KMS-11 (cell line): ENCODE data around the gene AGL.

Source experiments
- H2AFZ ChIP-seq: fragments of 200-600 bp; sonication (generic); 2 replicates; pipeline ENCODE4 v1.6.1; 2016; ENCODE audit warnings: antibody characterized with exemption, mixed run types, low read depth
- H3K27ac ChIP-seq: fragments of 200-600 bp; sonication (generic); 2 replicates; pipeline ENCODE4 v1.6.1; 2016; ENCODE audit warnings: mild to moderate bottlenecking, mixed run types
- H3K27me3 ChIP-seq: fragments of 200-600 bp; sonication (generic); 2 replicates; pipeline ENCODE4 v1.6.1; 2017; ENCODE audit warnings: mild to moderate bottlenecking, low read depth, mixed run types, moderate library complexity; ENCODE audit not compliant: insufficient read depth
- H3K36me3 ChIP-seq: fragments of 200-600 bp; sonication (generic); 2 replicates; pipeline ENCODE4 v1.6.1; 2017; ENCODE audit warnings: mild to moderate bottlenecking, mixed run types; ENCODE audit not compliant: insufficient read depth
- H3K4me1 ChIP-seq: fragments of 200-600 bp; sonication (generic); 2 replicates; pipeline ENCODE4 v1.6.1; 2016; ENCODE audit warnings: mild to moderate bottlenecking, low read depth, mixed run types; ENCODE audit not compliant: poor library complexity, severe bottlenecking
- H3K4me2 ChIP-seq: fragments of 200-600 bp; sonication (generic); 2 replicates; pipeline ENCODE4 v1.7.0; 2016; ENCODE audit warnings: mild to moderate bottlenecking, mixed run types
- H3K4me3 ChIP-seq: fragments of 200-600 bp; sonication (generic); IDR thresholded peaks from 2 replicates; pipeline ENCODE4 v1.6.1; 2017; ENCODE audit warnings: low read depth, low read length, mixed read lengths; ENCODE audit not compliant: insufficient read depth
- H3K79me2 ChIP-seq: fragments of 200-600 bp; sonication (generic); 2 replicates; pipeline ENCODE4 v1.6.1; 2016; ENCODE audit warnings: low read depth, mixed run types; ENCODE audit not compliant: insufficient read depth
- H3K9ac ChIP-seq: fragments of 200-600 bp; sonication (generic); 2 replicates; pipeline ENCODE4 v1.6.1; 2016; ENCODE audit warnings: mild to moderate bottlenecking, mixed run types
- H4K20me1 ChIP-seq: fragments of 200-600 bp; sonication (generic); 2 replicates; pipeline ENCODE4 v1.6.1; 2016; ENCODE audit warnings: mild to moderate bottlenecking, mixed run types; ENCODE audit not compliant: insufficient read depth
- CTCF ChIP-seq: fragments of 200-600 bp; sonication (generic); conservative IDR thresholded peaks from 2 replicates; pipeline ENCODE4 v1.6.1; 2017; ENCODE audit warnings: low read depth, mild to moderate bottlenecking, antibody characterized with exemption, low read length, moderate library complexity, mixed read lengths

The AGL gene

DNA sequence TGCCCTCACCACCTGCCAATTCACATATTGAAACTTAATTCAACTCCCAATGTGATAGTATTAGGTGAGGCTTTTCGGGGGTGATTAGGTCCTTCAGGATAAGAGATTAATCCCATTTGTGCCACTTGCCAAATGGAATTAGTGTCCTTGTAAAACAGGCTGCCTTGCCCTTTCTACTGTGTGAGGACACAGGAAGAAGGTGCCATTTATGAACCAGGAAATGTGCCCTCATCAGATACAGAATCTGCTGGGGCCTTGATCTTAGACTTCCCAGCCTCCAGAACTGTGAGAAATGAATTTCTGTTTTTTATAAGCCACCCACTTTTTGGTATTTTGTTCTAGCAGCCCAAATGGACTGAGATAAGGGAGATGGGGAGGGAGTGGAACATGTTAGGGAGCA, 39.1 kb upstream of the AGL start:
- no peak overlapping the region for H3K4me2 ChIP-seq
- no peaks in the 10 kb centered on the region for H3K36me3 ChIP-seq
- no peaks in the 10 kb centered on the region for H3K27me3 ChIP-seq
- no peak overlapping the region for H2AFZ ChIP-seq
- TF ChIP-seq CTCF, result no peak
- no peaks in the 10 kb centered on the region for H4K20me1 ChIP-seq
- no peaks in the 10 kb centered on the region for H3K79me2 ChIP-seq
- H3K4me1 ChIP-seq, result peaks cover 9% of the 10 kb centered on the region
- H3K4me3 ChIP-seq, result no peak overlapping the region
- no peak overlapping the region for H3K9ac ChIP-seq
- no peak overlapping the region for H3K27ac ChIP-seq

- no peak for TF ChIP-seq CTCF
- Histone ChIP-seq H2AFZ (no peak overlapping the region), H3K27ac (no peak overlapping the region), H3K4me1 (peaks cover 9% of the 10 kb centered on the region), H4K20me1 (no peaks in the 10 kb centered on the region), H3K79me2 (no peaks in the 10 kb centered on the region), H3K27me3 (no peaks in the 10 kb centered on the region), H3K9ac (no peak overlapping the region), H3K4me3 (no peak overlapping the region), H3K4me2 (no peak overlapping the region), H3K36me3 (no peaks in the 10 kb centered on the region)
These were observed 38.4 kb upstream of the AGL start for GRCh38 chr1:99811747-99812146.

DNA sequence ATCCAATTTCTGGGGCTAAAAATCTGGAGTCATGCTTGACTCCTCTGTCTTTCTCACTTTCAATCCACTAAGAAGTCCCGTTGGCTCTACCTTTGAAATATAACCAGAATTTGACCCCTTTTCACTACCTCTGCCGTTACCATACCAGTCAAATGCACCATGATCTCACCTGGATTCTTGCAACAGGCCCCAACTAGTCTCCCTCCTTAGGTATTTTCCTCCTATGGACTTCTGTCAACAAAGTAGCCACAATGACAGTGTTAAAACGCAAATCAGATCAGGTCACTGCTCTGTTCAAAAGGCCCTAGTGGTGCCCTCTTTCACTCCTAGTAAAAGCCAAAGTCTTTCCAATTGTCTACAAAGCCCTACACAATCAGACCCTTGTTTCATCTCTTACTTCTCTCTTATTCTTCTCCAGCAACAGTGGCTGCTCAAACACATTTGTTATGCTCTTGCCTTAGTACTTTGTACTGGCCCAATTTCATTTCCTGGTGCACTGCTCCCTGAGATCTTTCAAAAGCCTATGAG, 35.7 kb upstream of the AGL start:
- no peak overlapping the region for H3K27ac ChIP-seq
- H3K4me2 ChIP-seq, result no peak overlapping the region
- no peak overlapping the region for H3K9ac ChIP-seq
- no peaks in the 10 kb centered on the region for H4K20me1 ChIP-seq
- H3K79me2 ChIP-seq, result no peaks in the 10 kb centered on the region
- TF ChIP-seq CTCF, result no peak
- H3K4me3 ChIP-seq, result no peak overlapping the region
- H3K27me3 ChIP-seq, result no peaks in the 10 kb centered on the region
- H3K36me3 ChIP-seq, result no peaks in the 10 kb centered on the region
- no peak overlapping the region for H2AFZ ChIP-seq
- H3K4me1 ChIP-seq, result peaks cover 7% of the 10 kb centered on the region

DNA sequence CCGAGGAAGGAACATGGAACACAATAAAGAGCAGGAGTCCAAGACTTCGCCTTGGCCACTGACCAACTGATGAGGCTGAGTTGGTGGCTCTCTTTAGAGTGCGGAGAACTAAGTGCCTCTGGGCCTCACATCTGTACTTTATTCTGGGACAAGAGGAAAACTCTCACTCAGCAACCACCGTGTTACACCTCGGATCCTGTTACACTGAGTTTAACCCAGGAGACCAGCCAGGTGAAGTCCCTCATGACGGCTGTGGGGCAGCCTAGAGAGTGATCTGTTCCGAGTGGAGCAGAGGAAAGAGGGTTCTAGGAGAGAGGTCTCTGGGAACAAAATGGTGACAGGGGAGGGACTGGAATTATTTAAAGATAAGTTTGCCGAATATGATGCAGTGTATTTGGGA, 33.5 kb upstream of the AGL start:
- no peaks in the 10 kb centered on the region for H4K20me1 ChIP-seq
- no peaks in the 10 kb centered on the region for H3K36me3 ChIP-seq
- no peak overlapping the region for H2AFZ ChIP-seq
- H3K27me3 ChIP-seq, result no peaks in the 10 kb centered on the region
- TF ChIP-seq CTCF, result no peak
- no peak overlapping the region for H3K4me2 ChIP-seq
- H3K27ac ChIP-seq, result no peak overlapping the region
- no peak overlapping the region for H3K4me3 ChIP-seq
- H3K4me1 ChIP-seq, result peaks cover 7% of the 10 kb centered on the region
- H3K9ac ChIP-seq, result no peak overlapping the region
- no peaks in the 10 kb centered on the region for H3K79me2 ChIP-seq
